ENCODE results near the gene HESX1.

Gene HESX1

GRCh38 chr3:57150113-57150581, 49.6 kb downstream of the HESX1 start:
- no peaks in the 10 kb centered on the region for H3K27me3 ChIP-seq (replicated peaks; ENCODE audit: control insufficient read depth, insufficient read depth, low read length, poor library complexity, severe bottlenecking)
- H3K9me3 ChIP-seq (ENCODE audit: control insufficient read depth, low read length), result no peaks in the 10 kb centered on the region
- no peaks in the 10 kb centered on the region for H3K36me3 ChIP-seq (ENCODE audit: control insufficient read depth, insufficient read depth, low read length)
- no peak overlapping the region for H3K4me3 ChIP-seq (ENCODE audit: insufficient read depth, low read depth, low read length, poor library complexity, severe bottlenecking)
- no peak for DNase-seq
- H3K4me1 ChIP-seq (ENCODE audit: control insufficient read depth, insufficient read depth, low read length, poor library complexity, severe bottlenecking), result no peaks in the 10 kb centered on the region
- no peak overlapping the region for H3K27ac ChIP-seq (ENCODE audit: insufficient read depth, low read length, poor library complexity, severe bottlenecking)
